SU-DHL-6 (cell line): ENCODE measurements around the gene SERTAD3.

Source experiments
- H2AFZ ChIP-seq: fragments of 200-600 bp; sonication (generic); 2 replicates; pipeline ENCODE4 v1.6.1; 2014; ENCODE audit warnings: low read depth, mild to moderate bottlenecking, moderate library complexity, mixed read lengths, antibody characterized with exemption, low read length; ENCODE audit not compliant: severe bottlenecking
- H3F3A ChIP-seq: fragments of 200-600 bp; shearing (Covaris generic); 2 replicates; pipeline ENCODE4 v1.6.0; 2016; ENCODE audit warnings: antibody characterized with exemption, mild to moderate bottlenecking; ENCODE audit not compliant: insufficient read depth
- H3K27ac ChIP-seq: fragments of 200-600 bp; sonication (generic); 2 replicates; pipeline ENCODE4 v1.5.1; 2016; ENCODE audit warnings: low read depth, mild to moderate bottlenecking, low read length, moderate library complexity, mixed read lengths
- H3K27me3 ChIP-seq: fragments of 200-600 bp; sonication (generic), shearing (Covaris generic); 2 replicates; pipeline ENCODE4 v1.6.0; 2014; ENCODE audit warnings: mild to moderate bottlenecking, low read length
- H3K36me3 ChIP-seq: fragments of 200-600 bp; sonication (generic); 2 replicates; pipeline ENCODE4 v1.6.1; 2014; ENCODE audit warnings: mild to moderate bottlenecking, low read length, mixed read lengths
- H3K4me2 ChIP-seq: fragments of 300-600, 200-600 bp; shearing (Covaris generic), sonication (generic); 2 replicates; pipeline ENCODE4 v1.6.0; 2014; ENCODE audit warnings: low read length, low read depth, mild to moderate bottlenecking; ENCODE audit not compliant: poor library complexity, severe bottlenecking
- H3K4me3 ChIP-seq: fragments of 200-600 bp; sonication (generic); 2 replicates; pipeline ENCODE4 v1.5.1; 2014; ENCODE audit warnings: antibody characterized with exemption, low read length, mild to moderate bottlenecking, mixed read lengths; ENCODE audit not compliant: insufficient read depth, poor library complexity, severe bottlenecking
- H3K79me2 ChIP-seq: fragments of 200-600 bp; sonication (generic); 2 replicates; pipeline ENCODE4 v1.6.1; 2014; ENCODE audit warnings: mild to moderate bottlenecking, low read length, moderate library complexity; ENCODE audit not compliant: insufficient read depth
- H3K9ac ChIP-seq: fragments of 200-600 bp; sonication (generic); 2 replicates; pipeline ENCODE4 v1.7.0; 2014; ENCODE audit warnings: mild to moderate bottlenecking, low read length
- H3K9me2 ChIP-seq: fragments of 200-600 bp; sonication (generic); replicated peaks from 2 replicates; pipeline ENCODE4 v1.6.1; 2014; ENCODE audit warnings: low read length; ENCODE audit not compliant: insufficient read depth
- H3K9me3 ChIP-seq: fragments of 200-600 bp; sonication (generic); 2 replicates; pipeline ENCODE4 v1.6.1; 2014; ENCODE audit warnings: low read length, mixed read lengths; ENCODE audit not compliant: insufficient read depth
- H4K20me1 ChIP-seq: fragments of 200-600 bp; sonication (generic); 2 replicates; pipeline ENCODE4 v1.6.1; 2014; ENCODE audit warnings: low read depth, mild to moderate bottlenecking, antibody characterized with exemption, low read length, moderate library complexity, mixed read lengths
- EZH2phosphoT487 ChIP-seq: fragments of 200-600 bp; sonication (generic), shearing (Covaris generic); conservative IDR thresholded peaks from 2 replicates; pipeline ENCODE4 v1.6.1; 2018; ENCODE audit warnings: mild to moderate bottlenecking, antibody characterized with exemption, low read length, moderate library complexity, mixed read lengths
- TF ChIP-seq, protein P1 (sequence below): fragments of 200-600 bp; sonication (generic); IDR thresholded peaks from one replicate; pipeline ENCODE4 v1.5.1; 2017; ENCODE audit warnings: antibody characterized with exemption, mild to moderate bottlenecking, low read length, moderate library complexity; ENCODE audit not compliant: insufficient read depth, poor library complexity, severe bottlenecking

The SERTAD3 gene, protein sequence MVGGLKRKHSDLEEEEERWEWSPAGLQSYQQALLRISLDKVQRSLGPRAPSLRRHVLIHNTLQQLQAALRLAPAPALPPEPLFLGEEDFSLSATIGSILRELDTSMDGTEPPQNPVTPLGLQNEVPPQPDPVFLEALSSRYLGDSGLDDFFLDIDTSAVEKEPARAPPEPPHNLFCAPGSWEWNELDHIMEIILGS

DNA sequence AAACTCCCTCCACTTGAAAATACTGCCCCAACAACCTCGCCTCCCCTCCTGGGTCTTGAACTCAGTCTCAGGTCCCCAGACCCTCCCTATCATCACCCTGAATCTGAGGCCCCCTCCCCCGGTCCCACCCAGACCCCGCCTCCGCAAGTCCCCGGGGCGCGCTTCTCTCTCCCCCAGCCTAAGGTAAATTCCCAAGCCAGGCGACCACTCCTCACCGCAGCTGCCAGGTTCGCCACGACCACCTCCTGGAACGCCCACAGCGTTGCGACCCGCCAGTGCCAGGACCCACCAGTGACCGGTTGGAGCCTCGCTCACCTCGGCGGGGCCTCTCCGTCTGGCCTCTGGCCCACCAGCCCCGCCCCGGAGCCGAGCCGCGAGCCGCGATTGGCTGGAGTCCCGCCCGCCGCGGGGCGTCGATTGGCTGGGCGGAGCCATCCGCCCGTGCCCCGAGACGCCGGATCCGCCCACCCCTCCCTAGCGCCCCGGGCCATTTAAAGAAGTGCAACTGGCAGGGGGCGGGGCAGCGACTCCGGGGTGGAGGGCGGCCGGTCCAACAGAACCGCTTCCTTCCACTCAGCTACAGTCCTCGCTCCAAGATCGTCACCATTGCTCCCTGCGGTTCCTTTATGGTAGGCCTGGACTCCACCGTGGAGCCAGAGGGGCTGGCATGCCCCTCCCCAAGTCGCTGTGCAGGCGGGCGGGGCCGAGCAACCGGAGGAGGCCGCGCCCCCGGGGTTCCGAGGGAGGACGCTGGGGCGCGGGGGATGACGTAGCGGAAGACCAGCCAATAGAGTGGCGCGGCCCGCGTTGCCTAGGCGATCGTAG lies at the start of gene SERTAD3:
Gene SERTAD3, minus strand, starts transcription at position 336 of the 825 bp plus-strand sequence. CDS start 2,255 bp downstream, outside the sequence.
- Histone ChIP-seq H3K27ac (peak within 1 kb of the TSS; percentile 82), H3K4me3 (peak within 1 kb of the TSS; percentile 85), H3K9ac (peak within 1 kb of the TSS; percentile 81), H4K20me1 (no peaks in the 10 kb centered on the region), H3F3A (peaks cover 5% of the 10 kb centered on the region), H3K36me3 (no peaks in the 10 kb centered on the region), H3K4me2 (peak within 1 kb of the TSS; percentile 88), H3K79me2 (peaks cover 10% of the 10 kb centered on the region), H3K9me3 (no peaks in the 10 kb centered on the region), H2AFZ (peak within 1 kb of the TSS; percentile 98), H3K27me3 (no peaks in the 10 kb centered on the region), H3K9me2 (no peaks in the 10 kb centered on the region)
- TF ChIP-seq EZH2phosphoT487: no peak
- TF ChIP-seq, protein P1, sequence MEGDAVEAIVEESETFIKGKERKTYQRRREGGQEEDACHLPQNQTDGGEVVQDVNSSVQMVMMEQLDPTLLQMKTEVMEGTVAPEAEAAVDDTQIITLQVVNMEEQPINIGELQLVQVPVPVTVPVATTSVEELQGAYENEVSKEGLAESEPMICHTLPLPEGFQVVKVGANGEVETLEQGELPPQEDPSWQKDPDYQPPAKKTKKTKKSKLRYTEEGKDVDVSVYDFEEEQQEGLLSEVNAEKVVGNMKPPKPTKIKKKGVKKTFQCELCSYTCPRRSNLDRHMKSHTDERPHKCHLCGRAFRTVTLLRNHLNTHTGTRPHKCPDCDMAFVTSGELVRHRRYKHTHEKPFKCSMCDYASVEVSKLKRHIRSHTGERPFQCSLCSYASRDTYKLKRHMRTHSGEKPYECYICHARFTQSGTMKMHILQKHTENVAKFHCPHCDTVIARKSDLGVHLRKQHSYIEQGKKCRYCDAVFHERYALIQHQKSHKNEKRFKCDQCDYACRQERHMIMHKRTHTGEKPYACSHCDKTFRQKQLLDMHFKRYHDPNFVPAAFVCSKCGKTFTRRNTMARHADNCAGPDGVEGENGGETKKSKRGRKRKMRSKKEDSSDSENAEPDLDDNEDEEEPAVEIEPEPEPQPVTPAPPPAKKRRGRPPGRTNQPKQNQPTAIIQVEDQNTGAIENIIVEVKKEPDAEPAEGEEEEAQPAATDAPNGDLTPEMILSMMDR: no peak

DNA sequence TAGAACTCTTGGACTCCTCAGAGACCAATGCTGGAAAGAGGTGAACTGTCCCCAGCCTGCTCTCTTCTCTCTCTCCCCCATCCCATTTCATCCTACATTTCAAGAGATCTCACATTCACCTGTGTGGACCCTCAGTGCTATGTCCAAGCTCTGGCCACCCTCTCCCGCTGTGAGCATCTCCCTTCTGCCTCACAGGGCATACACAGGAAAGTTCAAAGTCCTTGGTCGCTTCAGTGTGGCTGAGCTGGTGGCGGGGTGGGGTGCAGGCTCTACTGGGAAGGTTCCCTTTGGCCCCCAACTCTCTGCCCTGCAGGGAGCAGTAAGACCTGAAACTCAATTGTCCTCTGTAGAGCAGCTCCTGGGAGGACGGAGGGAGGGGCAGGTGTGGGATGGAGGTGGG lies 49.6 kb upstream of the SERTAD3 start:
- no peaks in the 10 kb centered on the region for H3K27me3 ChIP-seq
- no peaks in the 10 kb centered on the region for H3K9me2 ChIP-seq
- H4K20me1 ChIP-seq: no peaks in the 10 kb centered on the region
- no peaks in the 10 kb centered on the region for H3K36me3 ChIP-seq
- H3K4me3 ChIP-seq: no peak overlapping the region
- no peaks in the 10 kb centered on the region for H3K79me2 ChIP-seq
- H3K9me3 ChIP-seq: no peaks in the 10 kb centered on the region
- H3K4me2 ChIP-seq: no peak overlapping the region
- H2AFZ ChIP-seq: no peak overlapping the region
- H3K9ac ChIP-seq: no peak overlapping the region
- no peak for TF ChIP-seq EZH2phosphoT487
- TF ChIP-seq, protein P1: no peak
- H3F3A ChIP-seq: no peaks in the 10 kb centered on the region
- H3K27ac ChIP-seq: no peak overlapping the region

DNA sequence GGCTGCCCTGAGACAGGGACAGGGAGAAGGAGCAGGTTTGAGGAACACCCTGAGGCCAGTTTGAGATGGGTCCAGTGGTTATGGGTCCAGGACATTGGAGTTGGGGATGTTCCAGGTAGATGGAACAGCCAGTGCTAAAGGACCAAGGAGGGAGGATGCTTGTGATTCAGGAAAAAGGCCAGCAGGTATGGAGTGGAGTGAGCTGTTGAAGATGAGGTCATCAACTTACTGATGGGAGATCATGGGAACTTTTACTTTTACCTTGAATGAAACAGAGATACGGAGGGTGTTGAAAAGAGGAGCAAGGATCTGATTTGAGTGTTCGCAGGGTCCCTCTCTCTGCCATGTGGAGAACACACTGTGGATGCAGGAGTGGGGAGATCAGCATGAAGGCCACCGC lies 48.1 kb upstream of the SERTAD3 start:
- Histone ChIP-seq H2AFZ (no peak overlapping the region), H4K20me1 (no peaks in the 10 kb centered on the region), H3K4me2 (no peak overlapping the region), H3K79me2 (no peaks in the 10 kb centered on the region), H3K27ac (no peak overlapping the region), H3K4me3 (no peak overlapping the region), H3F3A (no peaks in the 10 kb centered on the region), H3K9me3 (no peaks in the 10 kb centered on the region), H3K9me2 (no peaks in the 10 kb centered on the region), H3K36me3 (no peaks in the 10 kb centered on the region), H3K9ac (no peak overlapping the region), H3K27me3 (no peaks in the 10 kb centered on the region)
- TF ChIP-seq EZH2phosphoT487: no peak
- TF ChIP-seq, protein P1: no peak
